GM12878 (cell line): ENCODE data around the gene CISD2. TPM values are rescaled to one million over a fixed set of nuclear protein-coding genes. Genes with fewer than 3 reads are reported as not detected.

Experiments used
- BACH1 ChIP-seq: fragments of 450-650 bp; IDR thresholded peaks from 2 replicates; pipeline ENCODE4 v1.6.1; 2017; ENCODE audit warnings: mild to moderate bottlenecking, borderline replicate concordance
- CBX5 ChIP-seq: sonication (generic); IDR thresholded peaks from 2 replicates; pipeline ENCODE4 v1.6.1; 2016; ENCODE audit warnings: low read depth, moderate library complexity, mild to moderate bottlenecking, inconsistent platforms
- DPF2 ChIP-seq: fragments of 450-650 bp; IDR thresholded peaks from 2 replicates; pipeline ENCODE4 v1.6.1; 2017; ENCODE audit warnings: mild to moderate bottlenecking
- EZH2 ChIP-seq: IDR thresholded peaks from 2 replicates; pipeline ENCODE4 v1.6.1; 2012; ENCODE audit warnings: low read depth, mild to moderate bottlenecking, control low read depth, inconsistent platforms, low read length, borderline replicate concordance; ENCODE audit not compliant: control insufficient read depth
- MEF2B ChIP-seq: fragments of 450-650 bp; IDR thresholded peaks from 2 replicates; pipeline ENCODE4 v1.6.1; 2018; ENCODE audit warnings: mild to moderate bottlenecking, moderate library complexity; ENCODE audit not compliant: partially characterized antibody, poor library complexity, severe bottlenecking
- NFIC ChIP-seq: IDR thresholded peaks from 2 replicates; pipeline ENCODE4 v1.6.1; 2012; ENCODE audit warnings: low read depth, mild to moderate bottlenecking, inconsistent platforms, low read length, moderate library complexity
- NRF1 ChIP-seq: conservative IDR thresholded peaks from 2 replicates; pipeline ENCODE4 v1.6.1; 2011; ENCODE audit warnings: mild to moderate bottlenecking, low read depth, low read length, improper control_type of control experiment
- PAX8 ChIP-seq: fragments of 450-650 bp; IDR thresholded peaks from 2 replicates; pipeline ENCODE4 v1.6.1; 2017; ENCODE audit warnings: mild to moderate bottlenecking, moderate library complexity
- POU2F2 ChIP-seq: IDR thresholded peaks from 3 replicates; pipeline ENCODE4 v1.6.1; 2011; ENCODE audit warnings: low read depth, mild to moderate bottlenecking, low read length, borderline replicate concordance
- SIX5 ChIP-seq: IDR thresholded peaks from 2 replicates; pipeline ENCODE4 v1.6.1; 2011; ENCODE audit warnings: mild to moderate bottlenecking, low read depth, low read length, moderate library complexity; ENCODE audit not compliant: severe bottlenecking
- SMAD5 ChIP-seq: IDR thresholded peaks from 2 replicates; pipeline ENCODE4 v1.6.1; 2016; ENCODE audit warnings: antibody characterized with exemption, low read depth
- SP1 ChIP-seq: IDR thresholded peaks from one replicate; pipeline ENCODE4 v1.6.1; 2011; ENCODE audit warnings: low read depth, low read length
- SREBF2 ChIP-seq: IDR thresholded peaks from 2 replicates; pipeline ENCODE4 v1.6.1; 2012; ENCODE audit warnings: mild to moderate bottlenecking, low read length
- STAT3 ChIP-seq: IDR thresholded peaks from 2 replicates; pipeline ENCODE4 v1.6.1; 2011; ENCODE audit warnings: low read depth, low read length, improper control_type of control experiment
- WRNIP1 ChIP-seq: IDR thresholded peaks from 2 replicates; pipeline ENCODE4 v1.6.1; 2011; ENCODE audit warnings: low read depth, low read length, improper control_type of control experiment, borderline replicate concordance
- ZBED1 ChIP-seq: IDR thresholded peaks from 2 replicates; pipeline ENCODE4 v1.6.1; 2016; ENCODE audit warnings: borderline replicate concordance
- polyA plus RNA-seq, 11 experiments: library from polyadenylated mRNA; depleted of rRNA in 4 of 11; unstranded in 6 of 11; stranded (reverse) in 5 of 11; fragments of >200 nt; fragmentation: Nextera tagmentation in 4 of 11; fragmentation: Illumina TruSeq in 1 of 11; extraction: Ambion mirVana in 4 of 11; extraction: Trizol in 1 of 11; gene quantifications; 1 replicate in 1 of 11; 2 replicates in 10 of 11; pipeline versions ENCODE4 v1.2.1 to v1.2.3, GENCODE V29; 2011 to 2016; ENCODE audit warnings: inconsistent platforms in 2 of 11, missing spikeins in 2 of 11, low read depth in 1 of 11
- total RNA-seq, 4 experiments: library from RNA; depleted of rRNA in 3 of 4; stranded (reverse); fragments of >200 nt in 3 of 4; fragmentation: Illumina TruSeq in 1 of 4; extraction: Trizol in 1 of 4; gene quantifications; 2 replicates each; pipeline versions ENCODE4 v1.2.1 to v1.2.3, GENCODE V29; 2013 to 2021
- TF ChIP-seq, protein P1 (sequence below): IDR thresholded peaks from 2 replicates; pipeline ENCODE4 v1.6.1; 2012; ENCODE audit warnings: improper control_type of control experiment, low read depth, low read length; ENCODE audit not compliant: insufficient replicate concordance
- TF ChIP-seq, protein P2 (sequence below): fragments of 450-650 bp; conservative IDR thresholded peaks from 2 replicates; pipeline ENCODE4 v1.6.1; 2017; ENCODE audit warnings: mild to moderate bottlenecking, moderate library complexity
- TF ChIP-seq, protein P3 (sequence below): fragments of 450-650 bp; IDR thresholded peaks from 2 replicates; pipeline ENCODE4 v1.6.1; 2016; ENCODE audit warnings: mild to moderate bottlenecking, moderate library complexity, borderline replicate concordance

Gene CISD2
- total and polyA plus RNA-seq, 10 of the 15 experiments (the other 5 are each of a cell fraction or from before 2014, with no cell fraction given), result 29.5 to 132 (median 38.9) TPM

- no peak for TF ChIP-seq SIX5
- TF ChIP-seq SREBF2, result no peak
- TF ChIP-seq STAT3, result no peak
- TF ChIP-seq ZBED1, result no peak
- no peak for TF ChIP-seq MEF2B
- no peak for TF ChIP-seq EZH2
- TF ChIP-seq WRNIP1, result peak; percentile 41; the same call in 1 of the 2 replicates
- TF ChIP-seq, protein P1, sequence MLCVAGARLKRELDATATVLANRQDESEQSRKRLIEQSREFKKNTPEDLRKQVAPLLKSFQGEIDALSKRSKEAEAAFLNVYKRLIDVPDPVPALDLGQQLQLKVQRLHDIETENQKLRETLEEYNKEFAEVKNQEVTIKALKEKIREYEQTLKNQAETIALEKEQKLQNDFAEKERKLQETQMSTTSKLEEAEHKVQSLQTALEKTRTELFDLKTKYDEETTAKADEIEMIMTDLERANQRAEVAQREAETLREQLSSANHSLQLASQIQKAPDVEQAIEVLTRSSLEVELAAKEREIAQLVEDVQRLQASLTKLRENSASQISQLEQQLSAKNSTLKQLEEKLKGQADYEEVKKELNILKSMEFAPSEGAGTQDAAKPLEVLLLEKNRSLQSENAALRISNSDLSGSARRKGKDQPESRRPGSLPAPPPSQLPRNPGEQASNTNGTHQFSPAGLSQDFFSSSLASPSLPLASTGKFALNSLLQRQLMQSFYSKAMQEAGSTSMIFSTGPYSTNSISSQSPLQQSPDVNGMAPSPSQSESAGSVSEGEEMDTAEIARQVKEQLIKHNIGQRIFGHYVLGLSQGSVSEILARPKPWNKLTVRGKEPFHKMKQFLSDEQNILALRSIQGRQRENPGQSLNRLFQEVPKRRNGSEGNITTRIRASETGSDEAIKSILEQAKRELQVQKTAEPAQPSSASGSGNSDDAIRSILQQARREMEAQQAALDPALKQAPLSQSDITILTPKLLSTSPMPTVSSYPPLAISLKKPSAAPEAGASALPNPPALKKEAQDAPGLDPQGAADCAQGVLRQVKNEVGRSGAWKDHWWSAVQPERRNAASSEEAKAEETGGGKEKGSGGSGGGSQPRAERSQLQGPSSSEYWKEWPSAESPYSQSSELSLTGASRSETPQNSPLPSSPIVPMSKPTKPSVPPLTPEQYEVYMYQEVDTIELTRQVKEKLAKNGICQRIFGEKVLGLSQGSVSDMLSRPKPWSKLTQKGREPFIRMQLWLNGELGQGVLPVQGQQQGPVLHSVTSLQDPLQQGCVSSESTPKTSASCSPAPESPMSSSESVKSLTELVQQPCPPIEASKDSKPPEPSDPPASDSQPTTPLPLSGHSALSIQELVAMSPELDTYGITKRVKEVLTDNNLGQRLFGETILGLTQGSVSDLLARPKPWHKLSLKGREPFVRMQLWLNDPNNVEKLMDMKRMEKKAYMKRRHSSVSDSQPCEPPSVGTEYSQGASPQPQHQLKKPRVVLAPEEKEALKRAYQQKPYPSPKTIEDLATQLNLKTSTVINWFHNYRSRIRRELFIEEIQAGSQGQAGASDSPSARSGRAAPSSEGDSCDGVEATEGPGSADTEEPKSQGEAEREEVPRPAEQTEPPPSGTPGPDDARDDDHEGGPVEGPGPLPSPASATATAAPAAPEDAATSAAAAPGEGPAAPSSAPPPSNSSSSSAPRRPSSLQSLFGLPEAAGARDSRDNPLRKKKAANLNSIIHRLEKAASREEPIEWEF, result no peak
- no peak for TF ChIP-seq BACH1
- TF ChIP-seq NRF1, result no peak
- TF ChIP-seq, protein P2, sequence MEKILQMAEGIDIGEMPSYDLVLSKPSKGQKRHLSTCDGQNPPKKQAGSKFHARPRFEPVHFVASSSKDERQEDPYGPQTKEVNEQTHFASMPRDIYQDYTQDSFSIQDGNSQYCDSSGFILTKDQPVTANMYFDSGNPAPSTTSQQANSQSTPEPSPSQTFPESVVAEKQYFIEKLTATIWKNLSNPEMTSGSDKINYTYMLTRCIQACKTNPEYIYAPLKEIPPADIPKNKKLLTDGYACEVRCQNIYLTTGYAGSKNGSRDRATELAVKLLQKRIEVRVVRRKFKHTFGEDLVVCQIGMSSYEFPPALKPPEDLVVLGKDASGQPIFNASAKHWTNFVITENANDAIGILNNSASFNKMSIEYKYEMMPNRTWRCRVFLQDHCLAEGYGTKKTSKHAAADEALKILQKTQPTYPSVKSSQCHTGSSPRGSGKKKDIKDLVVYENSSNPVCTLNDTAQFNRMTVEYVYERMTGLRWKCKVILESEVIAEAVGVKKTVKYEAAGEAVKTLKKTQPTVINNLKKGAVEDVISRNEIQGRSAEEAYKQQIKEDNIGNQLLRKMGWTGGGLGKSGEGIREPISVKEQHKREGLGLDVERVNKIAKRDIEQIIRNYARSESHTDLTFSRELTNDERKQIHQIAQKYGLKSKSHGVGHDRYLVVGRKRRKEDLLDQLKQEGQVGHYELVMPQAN, result no peak
- TF ChIP-seq PAX8, result no peak
- no peak for TF ChIP-seq DPF2
- no peak for TF ChIP-seq NFIC
- TF ChIP-seq SMAD5, result no peak
- no peak for TF ChIP-seq POU2F2
- TF ChIP-seq SP1, result no peak
- TF ChIP-seq CBX5, result no peak
- TF ChIP-seq, protein P3, sequence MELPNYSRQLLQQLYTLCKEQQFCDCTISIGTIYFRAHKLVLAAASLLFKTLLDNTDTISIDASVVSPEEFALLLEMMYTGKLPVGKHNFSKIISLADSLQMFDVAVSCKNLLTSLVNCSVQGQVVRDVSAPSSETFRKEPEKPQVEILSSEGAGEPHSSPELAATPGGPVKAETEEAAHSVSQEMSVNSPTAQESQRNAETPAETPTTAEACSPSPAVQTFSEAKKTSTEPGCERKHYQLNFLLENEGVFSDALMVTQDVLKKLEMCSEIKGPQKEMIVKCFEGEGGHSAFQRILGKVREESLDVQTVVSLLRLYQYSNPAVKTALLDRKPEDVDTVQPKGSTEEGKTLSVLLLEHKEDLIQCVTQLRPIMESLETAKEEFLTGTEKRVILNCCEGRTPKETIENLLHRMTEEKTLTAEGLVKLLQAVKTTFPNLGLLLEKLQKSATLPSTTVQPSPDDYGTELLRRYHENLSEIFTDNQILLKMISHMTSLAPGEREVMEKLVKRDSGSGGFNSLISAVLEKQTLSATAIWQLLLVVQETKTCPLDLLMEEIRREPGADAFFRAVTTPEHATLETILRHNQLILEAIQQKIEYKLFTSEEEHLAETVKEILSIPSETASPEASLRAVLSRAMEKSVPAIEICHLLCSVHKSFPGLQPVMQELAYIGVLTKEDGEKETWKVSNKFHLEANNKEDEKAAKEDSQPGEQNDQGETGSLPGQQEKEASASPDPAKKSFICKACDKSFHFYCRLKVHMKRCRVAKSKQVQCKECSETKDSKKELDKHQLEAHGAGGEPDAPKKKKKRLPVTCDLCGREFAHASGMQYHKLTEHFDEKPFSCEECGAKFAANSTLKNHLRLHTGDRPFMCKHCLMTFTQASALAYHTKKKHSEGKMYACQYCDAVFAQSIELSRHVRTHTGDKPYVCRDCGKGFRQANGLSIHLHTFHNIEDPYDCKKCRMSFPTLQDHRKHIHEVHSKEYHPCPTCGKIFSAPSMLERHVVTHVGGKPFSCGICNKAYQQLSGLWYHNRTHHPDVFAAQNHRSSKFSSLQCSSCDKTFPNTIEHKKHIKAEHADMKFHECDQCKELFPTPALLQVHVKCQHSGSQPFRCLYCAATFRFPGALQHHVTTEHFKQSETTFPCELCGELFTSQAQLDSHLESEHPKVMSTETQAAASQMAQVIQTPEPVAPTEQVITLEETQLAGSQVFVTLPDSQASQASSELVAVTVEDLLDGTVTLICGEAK, result peak; percentile 74; the same call in 1 of the 2 replicates
These were observed 43.3 kb upstream of the CISD2 start (continued) for GRCh38 chr4:102825261-102826091.
